H9 (cell line): ENCODE data around the gene CCDC91. TPM values are rescaled to one million over a fixed set of nuclear protein-coding genes. Genes with fewer than 3 reads are reported as not detected.

Experiments used
- DNase-seq: peaks from one replicate; pipeline ENCODE4 v3.0.0-alpha.2; 2017
- H2AFZ ChIP-seq: one replicate; pipeline ENCODE4 v1.6.1; 2013; ENCODE audit warnings: mild to moderate bottlenecking, low read length, control low read depth, moderate library complexity
- H2AK5ac ChIP-seq: 2 replicates; pipeline ENCODE4 v1.6.1; 2013; ENCODE audit warnings: low read length, control low read depth, mixed read lengths; ENCODE audit not compliant: insufficient read length
- H2BK120ac ChIP-seq: one replicate; pipeline ENCODE4 v1.6.1; 2013; ENCODE audit warnings: low read depth, mild to moderate bottlenecking, low read length, control low read depth, inconsistent platforms; ENCODE audit not compliant: poor library complexity, severe bottlenecking
- H2BK12ac ChIP-seq: 2 replicates; pipeline ENCODE4 v1.6.1; 2013; ENCODE audit warnings: low read length, control low read depth, mixed read lengths, low read depth; ENCODE audit not compliant: insufficient read length
- H2BK15ac ChIP-seq: 2 replicates; pipeline ENCODE4 v1.6.1; 2013; ENCODE audit warnings: low read depth, low read length, control low read depth
- H2BK20ac ChIP-seq: one replicate; pipeline ENCODE4 v1.6.1; 2013; ENCODE audit warnings: low read depth, mild to moderate bottlenecking, low read length, control low read depth, inconsistent platforms; ENCODE audit not compliant: poor library complexity, severe bottlenecking
- H2BK5ac ChIP-seq: 2 replicates; pipeline ENCODE4 v1.6.1; 2013; ENCODE audit warnings: low read length, control low read depth, mixed read lengths; ENCODE audit not compliant: insufficient read length
- H3K14ac ChIP-seq: 2 replicates; pipeline ENCODE4 v1.6.1; 2013; ENCODE audit warnings: low read length, control low read depth; ENCODE audit not compliant: insufficient read depth
- H3K18ac ChIP-seq: 2 replicates; pipeline ENCODE4 v1.6.1; 2013; ENCODE audit warnings: low read depth, mild to moderate bottlenecking, mixed read lengths, low read length, control low read depth; ENCODE audit not compliant: insufficient read length
- H3K23ac ChIP-seq: 2 replicates; pipeline ENCODE4 v1.6.1; 2013; ENCODE audit warnings: low read length, control low read depth, mixed read lengths, low read depth; ENCODE audit not compliant: insufficient read length
- H3K23me2 ChIP-seq: 2 replicates; pipeline ENCODE4 v1.6.1; 2013; ENCODE audit warnings: low read depth, mild to moderate bottlenecking, mixed read lengths, low read length, control low read depth; ENCODE audit not compliant: insufficient read length, poor library complexity, severe bottlenecking
- H3K27ac ChIP-seq: 2 replicates; pipeline ENCODE4 v1.5.1; 2013; ENCODE audit warnings: low read length, control low read depth, mixed read lengths, low read depth; ENCODE audit not compliant: insufficient read length
- H3K27me3 ChIP-seq: 2 replicates; pipeline ENCODE4 v1.6.1; 2013; ENCODE audit warnings: low read length, control low read depth, inconsistent platforms; ENCODE audit not compliant: insufficient read depth
- H3K4ac ChIP-seq: 2 replicates; pipeline ENCODE4 v1.6.1; 2013; ENCODE audit warnings: low read depth, mild to moderate bottlenecking, control low read depth, inconsistent platforms, low read length, moderate library complexity
- H3K4me1 ChIP-seq: 2 replicates; pipeline ENCODE4 v1.6.1; 2013; ENCODE audit warnings: low read length, control low read depth, inconsistent platforms; ENCODE audit not compliant: insufficient read depth
- H3K4me2 ChIP-seq: 2 replicates; pipeline ENCODE4 v1.6.1; 2013; ENCODE audit warnings: low read length, control low read depth, mixed read lengths; ENCODE audit not compliant: insufficient read length, insufficient read depth
- H3K56ac ChIP-seq: 2 replicates; pipeline ENCODE4 v1.6.1; 2013; ENCODE audit warnings: low read depth, mild to moderate bottlenecking, mixed read lengths, low read length, control low read depth; ENCODE audit not compliant: insufficient read length
- H3K79me1 ChIP-seq: 2 replicates; pipeline ENCODE4 v1.6.1; 2013; ENCODE audit warnings: low read depth, mild to moderate bottlenecking, moderate library complexity, low read length, control low read depth, inconsistent platforms; ENCODE audit not compliant: insufficient read depth, poor library complexity, severe bottlenecking
- H3K79me2 ChIP-seq: 2 replicates; pipeline ENCODE4 v1.6.1; 2013; ENCODE audit warnings: low read length, control low read depth, inconsistent platforms; ENCODE audit not compliant: insufficient read depth
- H3K9ac ChIP-seq: 2 replicates; pipeline ENCODE4 v1.6.1; 2013; ENCODE audit warnings: low read length, control low read depth, mixed read lengths; ENCODE audit not compliant: insufficient read length; ENCODE audit errors: extremely low read depth
- H3K9me3 ChIP-seq: one replicate; pipeline ENCODE4 v1.6.1; 2013; ENCODE audit warnings: low read depth, low read length, inconsistent platforms; ENCODE audit not compliant: control insufficient read depth
- H3T11ph ChIP-seq: one replicate; pipeline ENCODE4 v1.6.1; 2013; ENCODE audit warnings: mild to moderate bottlenecking, low read length, control low read depth, inconsistent platforms
- H4K20me1 ChIP-seq: one replicate; pipeline ENCODE4 v1.6.1; 2013; ENCODE audit not compliant: control insufficient read depth, insufficient read length, insufficient read depth
- H4K5ac ChIP-seq: 2 replicates; pipeline ENCODE4 v1.6.1; 2013; ENCODE audit warnings: low read depth, mild to moderate bottlenecking, mixed read lengths, low read length, control low read depth; ENCODE audit not compliant: insufficient read length
- H4K8ac ChIP-seq: replicated peaks from 2 replicates; pipeline ENCODE4 v1.6.1; 2013; ENCODE audit warnings: low read length, control low read depth, mixed read lengths, low read depth; ENCODE audit not compliant: insufficient read length
- H4K91ac ChIP-seq: 2 replicates; pipeline ENCODE4 v1.6.1; 2013; ENCODE audit warnings: low read depth, mild to moderate bottlenecking, moderate library complexity, mixed read lengths, low read length, control low read depth; ENCODE audit not compliant: insufficient read length
- H3K27ac Mint-ChIP-seq, 3 experiments: 2 replicates in 2 of 3; 3 replicates in 1 of 3; pipeline ENCODE4 v1.8.0; 2020 to 2021; ENCODE audit warnings: mixed read lengths in 3 of 3, mild to moderate bottlenecking in 1 of 3, moderate library complexity in 1 of 3
- H3K27me3 Mint-ChIP-seq: 2 replicates; pipeline ENCODE4 v1.8.0; 2021; ENCODE audit warnings: low read depth, mild to moderate bottlenecking, moderate library complexity, mixed read lengths
- H3K36me3 Mint-ChIP-seq, 3 experiments: 2 replicates in 2 of 3; 3 replicates in 1 of 3; pipeline ENCODE4 v1.8.0; 2020 to 2021; ENCODE audit warnings: low read depth in 3 of 3, mixed read lengths in 3 of 3; ENCODE audit not compliant: insufficient read depth in 1 of 3
- H3K4me1 Mint-ChIP-seq, 2 experiments: 2 replicates each; pipeline ENCODE4 v1.8.0; 2020; ENCODE audit warnings: mixed read lengths in 2 of 2
- H3K4me3 Mint-ChIP-seq, 2 experiments: 2 replicates in 1 of 2; 3 replicates in 1 of 2; pipeline ENCODE4 v1.8.0; 2020 to 2021; ENCODE audit warnings: mild to moderate bottlenecking in 2 of 2, mixed read lengths in 2 of 2, moderate library complexity in 1 of 2
- H3K9me3 Mint-ChIP-seq, 2 experiments: 2 replicates in 1 of 2; 3 replicates in 1 of 2; pipeline ENCODE4 v1.8.0; 2020; ENCODE audit warnings: mild to moderate bottlenecking in 2 of 2, mixed read lengths in 2 of 2, moderate library complexity in 1 of 2
- CTCF ChIP-seq: fragments of 200-600 bp; sonication (generic); conservative IDR thresholded peaks from 3 replicates; pipeline ENCODE4 v1.8.0; 2021; ENCODE audit warnings: antibody characterized with exemption, mild to moderate bottlenecking
- WGBS: extraction: QIAGEN DNeasy Blood & Tissue Kit; methylation state at CpG from one replicate; pipeline ENCODE4 v1.1.7; 2013; ENCODE audit warnings: missing lambda C conversion rate, low lambda C conversion rate, mixed read lengths; ENCODE audit not compliant: insufficient read length; ENCODE audit errors: extremely low coverage; 5-methylcytosine and 5-hydroxymethylcytosine counted together
- total RNA-seq: library from RNA; stranded (reverse); gene quantifications from 2 replicates; pipeline ENCODE4 v1.2.1, GENCODE V29; 2021

CCDC91 gene
- total RNA-seq, 1 experiment from 2014 or later, result 22.7 TPM

GRCh38 chr12:28563286-28563685 lies 373.0 kb downstream of the CCDC91 start:
- H3K4me1 Mint-ChIP-seq, result no peaks in the 10 kb centered on the region
- Histone ChIP-seq H3K18ac (no peak overlapping the region), H3K79me2 (no peaks in the 10 kb centered on the region), H3K9ac (no peak overlapping the region), H2BK120ac (no peak overlapping the region), H3K4me2 (no peak overlapping the region), H3K4ac (no peak overlapping the region), H2BK5ac (no peak overlapping the region), H4K5ac (no peak overlapping the region), H4K8ac (no peak overlapping the region), H3K56ac (no peak overlapping the region), H3K4me1 (no peaks in the 10 kb centered on the region), H4K20me1 (no peaks in the 10 kb centered on the region), H2BK15ac (no peak overlapping the region), H3K79me1 (no peaks in the 10 kb centered on the region), H3K9me3 (no peaks in the 10 kb centered on the region), H2BK20ac (no peak overlapping the region), H3K14ac (no peak overlapping the region), H4K91ac (no peak overlapping the region), H2BK12ac (no peak overlapping the region), H3K23me2 (no peaks in the 10 kb centered on the region), H3K27me3 (no peaks in the 10 kb centered on the region), H2AK5ac (no peak overlapping the region), H3K27ac (no peak overlapping the region), H2AFZ (no peak overlapping the region), H3K23ac (no peak overlapping the region), H3T11ph (no peak overlapping the region)
- no CpG with 5 or more reads among the region's 3 CpGs for WGBS
- H3K36me3 Mint-ChIP-seq, result no peaks in the 10 kb centered on the region
- no peak for TF ChIP-seq CTCF
- H3K4me3 Mint-ChIP-seq, result no peak overlapping the region
- no peaks in the 10 kb centered on the region for H3K27me3 Mint-ChIP-seq
- no peak overlapping the region for H3K27ac Mint-ChIP-seq
- peaks cover 0 to 3% of the 10 kb centered on the region in 2 experiments; a peak in 2 of 5 replicates for H3K9me3 Mint-ChIP-seq
- DNase-seq, result no peak
